Activated CD8-positive, alpha-beta memory T cell treated with anti-CD3 and anti-CD28 coated beads, Interleukin-2, amount 50 U/mL, for 24 hours (primary cell): Measurements from ENCODE around the gene PCGF3.

Experiments
- DNase-seq: peaks from one replicate; pipeline ENCODE4 v3.0.0-alpha.2; 2020; ENCODE audit errors: extremely low read depth

The PCGF3 gene

GRCh38 chr4:781493-782216 lies 76.0 kb downstream of the PCGF3 start:
- DNase-seq = peak; percentile 95

- no peak for DNase-seq
These were observed 79.0 kb downstream of the PCGF3 start for GRCh38 chr4:784401-785331.

- no peak for DNase-seq
These were observed 79.9 kb downstream of the PCGF3 start for GRCh38 chr4:785332-786073.

- no peak for DNase-seq
These were observed 80.6 kb downstream of the PCGF3 start for GRCh38 chr4:786074-786741.

GRCh38 chr4:786861-787300 lies 81.2 kb downstream of the PCGF3 start:
- no peak for DNase-seq

- DNase-seq = no peak
These were observed 81.9 kb downstream of the PCGF3 start for GRCh38 chr4:787561-787981.

- DNase-seq = no peak
These were observed 82.5 kb downstream of the PCGF3 start for GRCh38 chr4:788006-788635.

- no peak for DNase-seq
These were observed 83.1 kb downstream of the PCGF3 start for GRCh38 chr4:788636-789297.

GRCh38 chr4:789571-790465 lies 84.2 kb downstream of the PCGF3 start:
- DNase-seq = no peak

- DNase-seq = no peak
These were observed 84.8 kb downstream of the PCGF3 start for GRCh38 chr4:790466-790820.

GRCh38 chr4:791252-791897 lies 85.7 kb downstream of the PCGF3 start:
- DNase-seq = no peak

- no peak for DNase-seq
These were observed 86.4 kb downstream of the PCGF3 start for GRCh38 chr4:791898-792625.

GRCh38 chr4:792626-793092 lies 87.0 kb downstream of the PCGF3 start:
- DNase-seq = no peak

GRCh38 chr4:793093-793861 lies 87.6 kb downstream of the PCGF3 start:
- DNase-seq = no peak

GRCh38 chr4:793941-794621 lies 88.4 kb downstream of the PCGF3 start:
- no peak for DNase-seq

GRCh38 chr4:794900-795725 lies 89.5 kb downstream of the PCGF3 start:
- no peak for DNase-seq
